OCI-LY1 (cell line): Measurements from ENCODE around the gene BLVRA.

ENCODE experiments used
- H2AFZ ChIP-seq: fragments of 200-600 bp; sonication (generic), shearing (Covaris generic); 2 replicates; pipeline ENCODE4 v1.6.0; 2014; ENCODE audit warnings: antibody characterized with exemption, mild to moderate bottlenecking, low read length
- H3F3A ChIP-seq: fragments of 200-600 bp; sonication (generic), shearing (Covaris generic); 2 replicates; pipeline ENCODE4 v1.6.0; 2014; ENCODE audit warnings: mild to moderate bottlenecking, antibody characterized with exemption, low read length, moderate library complexity; ENCODE audit not compliant: insufficient read depth
- H3K27ac ChIP-seq: fragments of 200-600 bp; sonication (generic); 2 replicates; pipeline ENCODE4 v1.5.1; 2014; ENCODE audit warnings: low read length, mixed run types, mild to moderate bottlenecking, low read depth; ENCODE audit not compliant: poor library complexity, severe bottlenecking
- H3K27me3 ChIP-seq: fragments of 200-600 bp; sonication (generic); 2 replicates; pipeline ENCODE4 v1.6.0; 2014; ENCODE audit warnings: antibody characterized with exemption, mild to moderate bottlenecking, low read length, moderate library complexity; ENCODE audit not compliant: insufficient read depth
- H3K36me3 ChIP-seq: fragments of 200-600 bp; sonication (generic); 2 replicates; pipeline ENCODE4 v1.6.1; 2014; ENCODE audit warnings: mild to moderate bottlenecking, antibody characterized with exemption, low read length, moderate library complexity, mixed read lengths; ENCODE audit not compliant: insufficient read depth
- H3K4me1 ChIP-seq: fragments of 200-600 bp; sonication (generic); 2 replicates; pipeline ENCODE4 v1.5.1; 2014; ENCODE audit warnings: mild to moderate bottlenecking, low read length, moderate library complexity; ENCODE audit not compliant: insufficient read depth, severe bottlenecking
- H3K4me2 ChIP-seq: fragments of 200-600 bp; sonication (generic), shearing (Covaris generic); 2 replicates; pipeline ENCODE4 v1.6.1; 2014; ENCODE audit warnings: low read length
- H3K4me3 ChIP-seq: fragments of 200-600 bp; sonication (generic); 2 replicates; pipeline ENCODE4 v1.5.1; 2014; ENCODE audit warnings: low read length, low read depth, mild to moderate bottlenecking, mixed read lengths; ENCODE audit not compliant: poor library complexity, severe bottlenecking
- H3K79me2 ChIP-seq: fragments of 200-600 bp; shearing (Covaris generic); 2 replicates; pipeline ENCODE4 v1.6.1; 2016; ENCODE audit warnings: mixed run types, low read length, mixed read lengths; ENCODE audit not compliant: insufficient read depth
- H3K9ac ChIP-seq: fragments of 200-600 bp; sonication (generic), shearing (Covaris generic); 2 replicates; pipeline ENCODE4 v1.6.1; 2014; ENCODE audit warnings: mild to moderate bottlenecking, low read length, mixed read lengths
- H3K9me2 ChIP-seq: fragments of 200-600 bp; sonication (generic), shearing (Covaris generic); 2 replicates; pipeline ENCODE4 v1.6.1; 2014; ENCODE audit warnings: low read depth, mild to moderate bottlenecking, low read length, mixed read lengths
- H3K9me3 ChIP-seq: fragments of 200-600 bp; shearing (Covaris generic); 2 replicates; pipeline ENCODE4 v1.6.1; 2014; ENCODE audit warnings: low read length, mixed read lengths
- H4K20me1 ChIP-seq: fragments of 200-600 bp; sonication (generic), shearing (Covaris generic); 2 replicates; pipeline ENCODE4 v1.6.0; 2016; ENCODE audit warnings: mild to moderate bottlenecking, low read length; ENCODE audit not compliant: insufficient read depth
- CTCF ChIP-seq: fragments of 200-600 bp; sonication (generic), shearing (Covaris generic); IDR thresholded peaks from 2 replicates; pipeline ENCODE4 v1.5.1; 2017; ENCODE audit warnings: mild to moderate bottlenecking, antibody characterized with exemption, low read length, moderate library complexity, mixed read lengths
- EZH2 ChIP-seq: fragments of 200-600 bp; sonication (generic), shearing (Covaris generic); IDR thresholded peaks from 2 replicates; pipeline ENCODE4 v1.8.0; 2017; ENCODE audit warnings: borderline replicate concordance, mixed run types, mild to moderate bottlenecking, antibody characterized with exemption, low read length, moderate library complexity, mixed read lengths

The BLVRA gene

GRCh38 chr7:43769281-43769680 lies 10.8 kb downstream of the BLVRA start:
- TF ChIP-seq EZH2 (no peak), CTCF (no peak)
- Histone ChIP-seq H3K79me2 (no peaks in the 10 kb centered on the region), H2AFZ (no peak overlapping the region), H3F3A (no peaks in the 10 kb centered on the region), H3K36me3 (no peaks in the 10 kb centered on the region), H3K4me3 (no peak overlapping the region), H3K9me3 (no peaks in the 10 kb centered on the region), H3K9me2 (no peaks in the 10 kb centered on the region), H3K4me2 (no peak overlapping the region), H3K27me3 (no peaks in the 10 kb centered on the region; the same call in 1 of the 2 replicates), H3K27ac (no peak overlapping the region), H4K20me1 (no peaks in the 10 kb centered on the region), H3K4me1 (peaks cover 5% of the 10 kb centered on the region), H3K9ac (no peak overlapping the region)

GRCh38 chr7:43769791-43770465 lies 11.4 kb downstream of the BLVRA start:
- H3K4me3 ChIP-seq, result no peak overlapping the region
- H3K79me2 ChIP-seq, result no peaks in the 10 kb centered on the region
- TF ChIP-seq CTCF (no peak), EZH2 (no peak)
- no peak overlapping the region for H3K9ac ChIP-seq
- no peaks in the 10 kb centered on the region for H3F3A ChIP-seq
- H3K36me3 ChIP-seq, result no peaks in the 10 kb centered on the region
- no peaks in the 10 kb centered on the region for H3K9me3 ChIP-seq
- no peak overlapping the region for H3K27ac ChIP-seq
- no peaks in the 10 kb centered on the region; the same call in 1 of the 2 replicates for H3K27me3 ChIP-seq
- no peak overlapping the region for H3K4me2 ChIP-seq
- no peaks in the 10 kb centered on the region for H4K20me1 ChIP-seq
- H2AFZ ChIP-seq, result no peak overlapping the region
- no peaks in the 10 kb centered on the region for H3K9me2 ChIP-seq
- H3K4me1 ChIP-seq, result no peaks in the 10 kb centered on the region

GRCh38 chr7:43771128-43771527 lies 12.6 kb downstream of the BLVRA start:
- no peak overlapping the region for H3K4me2 ChIP-seq
- H3K9me2 ChIP-seq, result no peaks in the 10 kb centered on the region
- no peaks in the 10 kb centered on the region for H3F3A ChIP-seq
- H4K20me1 ChIP-seq, result no peaks in the 10 kb centered on the region
- TF ChIP-seq CTCF, result no peak
- TF ChIP-seq EZH2, result no peak
- H3K27me3 ChIP-seq, result no peaks in the 10 kb centered on the region; the same call in 1 of the 2 replicates
- no peaks in the 10 kb centered on the region for H3K9me3 ChIP-seq
- no peak overlapping the region for H3K9ac ChIP-seq
- no peaks in the 10 kb centered on the region for H3K79me2 ChIP-seq
- no peak overlapping the region for H3K27ac ChIP-seq
- no peak overlapping the region for H2AFZ ChIP-seq
- no peaks in the 10 kb centered on the region for H3K36me3 ChIP-seq
- no peaks in the 10 kb centered on the region for H3K4me1 ChIP-seq
- H3K4me3 ChIP-seq, result no peak overlapping the region
